Stimulated activated CD8-positive, alpha-beta memory T cell treated with anti-CD3 and anti-CD28 coated beads, Interleukin-4, amount 100 ng/mL, for 1 hour (primary cell): ENCODE data around the gene TTLL7.
"Not testable (repeated sequence)": the region's sequence is repeated elsewhere in the genome, so short reads cannot be mapped to it uniquely, and the experiment has no call there.

Experiments
- DNase-seq, 2 donors: peaks; one replicate each; pipeline ENCODE4 v3.0.0-alpha.2; 2020; ENCODE audit warnings: low read depth in 2 of 2, low spot score in 1 of 2

TTLL7 gene

DNA sequence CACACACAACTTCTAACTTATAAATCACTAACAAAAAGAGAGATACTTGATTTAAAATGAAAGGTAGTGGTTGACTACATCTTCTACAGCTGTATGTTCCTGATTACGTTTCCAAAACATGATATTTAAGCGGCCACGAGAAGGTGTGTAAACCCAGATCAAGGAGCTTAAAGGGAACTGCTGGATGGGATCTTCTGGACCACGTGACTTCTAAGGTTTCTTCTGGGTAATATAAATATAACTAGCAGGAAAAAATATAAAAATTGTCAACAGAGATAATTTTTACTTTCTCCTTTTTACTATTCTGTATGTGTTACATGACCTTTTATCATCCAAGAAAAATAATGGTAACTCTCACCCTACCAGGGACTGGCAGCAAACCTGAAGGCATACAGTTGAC, 66.2 kb downstream of the TTLL7 start:
- no peak for DNase-seq

DNA sequence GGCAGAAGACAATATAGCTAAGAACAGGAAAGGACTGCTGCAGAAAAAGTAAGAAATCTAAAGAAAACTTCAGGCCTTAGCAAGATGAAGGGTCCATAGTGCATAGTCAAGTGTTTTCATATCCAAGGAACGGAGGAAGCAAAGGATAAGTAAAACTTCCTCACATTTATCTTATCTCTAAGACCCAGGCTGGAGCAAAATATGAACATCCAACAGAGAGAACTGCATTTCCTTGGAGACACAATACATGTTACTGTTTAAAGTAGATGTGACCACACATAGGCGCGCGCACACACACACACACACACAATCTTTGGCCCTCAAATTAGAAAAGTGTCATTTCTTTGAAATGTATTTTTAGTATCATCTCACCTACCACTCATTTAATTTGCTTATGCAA, 66.7 kb downstream of the TTLL7 start:
- no peak for DNase-seq

DNA sequence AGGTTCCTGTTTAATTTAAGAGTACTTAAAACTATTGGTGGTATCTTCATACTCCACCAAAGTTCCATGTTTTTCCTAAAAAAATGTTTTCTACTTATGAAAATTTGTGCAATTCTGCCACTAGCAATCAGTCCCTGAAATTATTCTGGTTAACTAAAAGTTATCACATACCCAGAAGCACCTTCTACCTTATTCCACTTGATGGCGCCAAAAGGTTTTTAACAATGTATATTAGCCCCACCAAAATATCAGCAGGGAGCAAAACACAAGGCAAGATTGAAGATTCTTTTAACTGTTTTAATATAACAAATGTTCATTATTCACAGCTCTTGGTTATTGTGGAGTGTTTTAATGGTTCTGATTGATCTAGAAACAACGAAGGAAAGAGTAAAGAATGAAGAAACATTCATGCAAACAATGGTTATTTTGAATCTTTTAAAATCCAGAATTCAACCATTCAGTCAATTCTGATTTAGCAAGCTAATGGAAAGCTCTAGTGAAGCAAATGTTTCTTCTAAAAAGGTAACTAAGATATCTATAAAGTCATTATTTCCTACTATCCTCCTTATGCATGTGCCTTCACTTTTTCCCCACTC, 67.2 kb downstream of the TTLL7 start:
- no peak for DNase-seq

DNA sequence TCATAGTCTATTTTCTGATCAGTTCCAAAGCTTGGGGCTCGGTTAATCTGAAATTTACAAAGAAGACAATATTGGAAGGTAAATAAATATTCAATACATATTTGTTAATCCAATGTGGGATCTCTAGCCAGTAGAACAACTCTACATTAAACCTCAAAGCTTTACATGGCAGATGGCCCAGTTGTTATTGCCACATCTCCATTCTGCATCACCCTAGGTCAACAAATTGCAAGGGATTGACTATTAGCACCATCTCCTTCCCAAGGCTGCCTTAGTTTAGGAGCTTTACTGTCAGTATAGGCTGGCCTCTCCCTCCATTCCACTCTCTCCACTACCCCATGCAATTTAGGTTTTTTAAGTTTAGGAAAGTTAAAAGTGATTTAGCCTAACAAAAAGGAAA, 69.7 kb downstream of the TTLL7 start:
- DNase-seq, result no peak

DNA sequence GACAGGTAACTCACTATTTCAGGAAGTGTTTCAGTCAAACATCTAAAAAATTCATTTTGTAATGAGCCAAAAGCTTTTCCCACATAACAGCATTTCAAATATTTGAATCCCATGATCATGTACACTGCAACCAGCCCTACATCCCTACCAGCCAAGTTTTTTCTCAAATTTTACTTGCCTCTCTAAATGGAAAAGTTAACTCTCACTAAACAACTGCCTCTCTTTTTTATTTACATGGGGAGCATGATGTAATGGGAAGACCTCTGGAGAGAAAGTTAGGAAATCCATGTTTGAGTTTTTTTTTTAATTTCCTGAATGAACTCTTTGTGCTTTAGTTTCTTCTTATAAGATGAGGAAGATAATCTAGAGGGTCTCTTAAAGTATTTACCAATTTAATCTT, 70.5 kb downstream of the TTLL7 start:
- no peak for DNase-seq

DNA sequence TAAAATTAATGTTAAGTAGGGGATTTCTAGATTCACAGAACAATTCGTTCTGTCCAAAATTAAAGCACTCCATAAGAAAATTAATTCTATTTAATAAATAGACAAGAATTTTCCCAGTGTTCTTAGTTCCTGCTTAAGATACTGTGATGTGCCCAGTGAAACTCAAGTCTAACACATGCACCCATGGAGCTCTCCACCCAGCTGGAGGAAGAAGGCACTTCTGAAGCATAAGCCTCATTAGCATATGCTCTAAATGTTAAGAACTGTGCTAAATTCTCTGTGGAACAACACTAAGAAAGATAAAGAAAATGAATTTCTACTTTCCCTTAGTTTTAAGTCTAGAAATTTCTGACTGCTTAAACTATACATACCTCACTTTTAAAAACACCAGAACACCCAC, 71.2 kb downstream of the TTLL7 start:
- no peak for DNase-seq

DNA sequence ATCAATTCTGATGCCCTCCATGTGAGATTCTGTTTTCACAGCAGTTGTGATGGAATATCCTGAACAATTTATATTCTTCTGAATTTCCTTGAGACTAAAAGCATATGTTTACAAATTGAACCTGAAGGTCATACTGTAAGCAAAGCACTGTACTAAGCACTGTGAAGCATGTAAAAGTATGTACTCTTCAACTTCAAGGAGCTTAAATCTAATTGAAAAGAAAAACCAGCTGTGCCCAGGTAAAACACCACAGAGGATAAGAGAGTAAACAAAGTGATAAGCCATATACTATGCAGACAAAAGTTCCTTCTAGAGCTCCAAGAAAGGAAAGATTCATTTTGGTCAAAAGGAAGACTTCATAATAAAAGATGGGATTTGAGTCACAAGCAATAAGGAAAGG, 71.9 kb downstream of the TTLL7 start:
- no peak for DNase-seq

DNA sequence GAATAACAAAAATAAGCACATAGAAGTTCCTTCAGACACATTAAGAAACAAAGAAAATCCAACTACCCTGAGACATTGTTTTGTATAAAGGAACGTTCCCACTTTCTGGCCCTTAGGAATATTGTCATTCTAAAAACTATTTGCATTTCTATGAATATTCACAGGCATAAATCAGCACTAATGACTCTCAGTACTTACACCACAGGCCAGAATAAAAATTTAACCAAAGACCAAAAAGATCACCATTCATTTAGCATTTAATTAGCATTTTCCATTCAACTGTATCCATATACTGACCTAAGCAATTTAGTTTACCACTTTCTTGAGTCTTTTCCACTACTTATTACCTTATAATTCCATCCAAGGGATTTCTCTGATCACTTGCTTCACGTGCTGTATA, 75.4 kb downstream of the TTLL7 start:
- DNase-seq, result no peak

DNA sequence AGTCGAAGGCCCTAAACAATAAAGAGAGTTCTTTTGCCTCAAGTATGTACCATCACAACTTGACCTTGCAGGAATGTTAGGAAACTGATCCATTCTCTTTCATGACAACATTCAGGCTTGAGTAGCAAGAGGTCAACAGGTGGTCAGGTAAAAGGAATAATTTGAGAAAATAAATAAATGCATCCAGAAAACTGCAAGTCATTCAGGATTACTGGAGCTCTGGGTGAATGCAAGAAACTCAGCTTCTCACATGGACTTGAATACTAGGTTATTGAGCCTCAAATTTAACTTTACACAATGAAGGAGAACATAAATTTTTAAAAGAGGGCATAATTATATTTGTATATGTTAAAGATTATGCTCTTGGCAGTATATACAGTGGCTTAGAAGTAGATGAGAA, 76.5 kb downstream of the TTLL7 start:
- no peak for DNase-seq

DNA sequence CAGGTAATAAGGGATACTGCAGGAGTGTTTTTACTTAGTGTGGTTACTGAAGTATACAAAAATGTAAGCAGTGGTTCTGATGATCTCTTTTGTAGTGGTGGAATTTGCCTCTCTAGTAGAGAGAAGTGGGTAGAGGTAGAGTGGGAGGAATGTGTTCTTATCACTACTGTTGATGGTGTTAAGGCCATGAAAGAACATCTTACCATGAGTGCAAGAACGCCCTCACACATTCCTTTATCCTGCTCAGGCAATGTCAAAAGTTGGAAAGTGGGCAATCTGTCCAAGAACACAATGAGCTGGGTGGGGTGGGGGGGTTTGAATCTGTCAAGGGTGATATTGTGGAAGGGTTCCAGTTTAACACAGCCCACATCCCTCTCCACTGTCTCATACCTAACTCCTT, 78.6 kb downstream of the TTLL7 start:
- DNase-seq, result no peak

DNA sequence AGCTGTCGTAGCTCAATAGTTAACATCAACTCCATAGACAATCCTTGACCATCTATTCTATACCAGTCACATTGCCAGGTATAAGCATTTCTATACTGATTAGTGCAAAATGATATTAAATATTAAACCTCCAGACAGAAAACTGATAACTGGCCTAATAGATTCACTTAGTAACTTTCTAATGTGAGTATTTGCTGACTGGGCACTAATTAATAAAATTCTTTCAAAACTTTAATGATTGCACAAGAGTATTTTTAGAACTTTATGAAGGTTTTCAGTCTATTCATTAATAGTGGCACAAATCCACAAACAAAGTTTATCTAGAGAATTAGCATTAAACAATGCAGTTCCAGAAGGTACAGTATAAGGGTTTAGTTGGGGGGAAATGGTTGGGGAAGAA, 79.1 kb downstream of the TTLL7 start:
- no peak for DNase-seq

DNA sequence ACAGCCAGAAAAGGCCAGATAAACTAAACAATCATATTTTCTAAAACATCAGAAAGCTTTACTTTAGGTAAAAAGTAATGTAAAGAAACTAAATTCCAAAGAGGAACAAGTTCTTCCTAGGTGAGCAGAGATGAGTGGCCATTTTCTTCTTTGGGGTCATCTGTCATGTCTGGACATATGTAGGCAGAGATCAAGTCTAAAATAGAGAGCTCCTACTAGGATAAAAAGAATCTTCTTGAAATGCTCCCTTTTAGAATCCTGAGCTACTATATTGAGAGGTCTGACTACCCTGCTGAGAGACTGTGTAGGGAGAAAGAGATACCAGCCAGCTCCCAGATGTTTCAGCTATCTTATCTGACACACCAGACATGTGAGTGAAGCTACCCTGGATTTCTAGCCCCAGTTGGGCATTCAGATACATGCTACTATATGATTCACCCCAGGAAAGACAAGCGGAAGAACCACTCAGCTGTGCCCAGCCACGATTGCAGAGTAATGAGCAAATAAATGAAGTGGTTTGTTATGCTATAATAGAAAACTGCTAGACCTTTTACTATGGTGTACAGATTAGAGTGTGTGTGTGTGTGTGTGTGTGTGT, 80.1 kb downstream of the TTLL7 start:
- no peak for DNase-seq

DNA sequence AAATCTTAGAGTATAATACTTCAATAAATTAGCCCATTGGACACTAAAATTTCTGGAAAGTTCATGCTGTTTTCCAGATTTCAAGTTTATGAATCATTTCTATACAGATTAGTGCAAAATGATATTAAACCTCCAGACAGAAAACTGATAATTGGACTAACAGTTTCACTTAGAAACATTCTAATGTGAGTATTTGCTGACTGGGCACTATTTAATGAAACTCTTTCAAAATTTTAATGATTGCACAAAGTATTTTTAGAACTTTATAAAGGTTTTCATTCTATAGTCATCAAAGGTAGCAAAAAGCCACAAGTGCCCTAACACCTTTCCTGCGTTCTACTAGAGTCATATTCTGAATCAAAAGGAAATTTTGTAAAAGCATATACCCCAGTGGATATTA, 81.0 kb downstream of the TTLL7 start:
- no peak for DNase-seq

DNA sequence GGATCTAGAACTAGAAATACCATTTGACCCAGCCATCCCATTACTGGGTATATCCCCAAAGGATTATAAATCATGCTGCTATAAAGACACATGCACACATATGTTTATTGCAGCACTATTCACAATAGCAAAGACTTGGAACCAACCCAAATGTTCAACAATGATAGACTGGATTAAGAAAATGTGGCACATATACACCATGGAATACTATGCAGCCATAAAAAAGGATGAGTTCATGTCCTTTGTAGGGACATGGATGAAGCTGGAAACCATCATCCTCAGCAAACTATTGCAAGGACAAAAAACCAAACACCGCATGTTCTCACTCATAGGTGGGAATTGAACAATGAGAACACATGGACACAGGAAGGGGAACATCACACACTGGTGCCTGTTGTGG, 82.8 kb downstream of the TTLL7 start:
- not testable (repeated sequence) for DNase-seq

DNA sequence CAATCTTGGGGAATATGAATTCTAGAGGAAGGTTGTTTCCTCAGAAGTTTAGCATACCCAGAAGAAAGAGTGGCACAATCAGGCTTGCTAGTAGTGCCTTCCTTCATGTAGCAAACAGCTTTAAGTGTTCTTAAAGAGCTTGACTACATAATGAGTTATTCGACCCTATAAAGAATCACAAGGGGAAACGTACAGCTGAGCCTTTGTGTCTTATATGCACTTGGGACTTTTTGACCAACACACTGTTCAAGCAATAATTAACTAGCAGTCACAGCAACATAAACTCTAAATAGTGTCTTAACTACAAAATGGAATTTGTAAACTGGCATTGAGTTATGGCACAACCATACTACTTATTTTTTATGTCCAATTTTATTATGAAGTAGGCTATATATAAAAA, 86.1 kb downstream of the TTLL7 start:
- no peak for DNase-seq

DNA sequence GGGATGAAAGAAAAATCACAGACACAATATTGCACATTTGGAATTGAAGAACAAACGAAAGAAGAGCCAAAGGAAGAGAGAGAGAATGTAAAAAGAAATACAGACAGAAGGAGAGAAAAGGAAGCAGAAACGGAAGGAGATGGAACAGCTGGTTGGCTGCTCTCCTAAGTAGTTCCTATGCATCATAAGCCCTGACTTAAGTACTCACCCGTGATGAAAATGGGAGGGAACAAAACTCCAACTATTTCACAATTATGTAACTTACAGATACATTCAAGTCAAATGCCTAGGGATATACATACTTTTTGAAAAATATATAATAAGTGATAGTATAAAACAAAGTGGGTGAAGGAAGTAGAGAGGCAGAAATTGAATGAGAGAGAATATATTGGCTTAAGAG, 88.5 kb downstream of the TTLL7 start:
- no peak for DNase-seq

DNA sequence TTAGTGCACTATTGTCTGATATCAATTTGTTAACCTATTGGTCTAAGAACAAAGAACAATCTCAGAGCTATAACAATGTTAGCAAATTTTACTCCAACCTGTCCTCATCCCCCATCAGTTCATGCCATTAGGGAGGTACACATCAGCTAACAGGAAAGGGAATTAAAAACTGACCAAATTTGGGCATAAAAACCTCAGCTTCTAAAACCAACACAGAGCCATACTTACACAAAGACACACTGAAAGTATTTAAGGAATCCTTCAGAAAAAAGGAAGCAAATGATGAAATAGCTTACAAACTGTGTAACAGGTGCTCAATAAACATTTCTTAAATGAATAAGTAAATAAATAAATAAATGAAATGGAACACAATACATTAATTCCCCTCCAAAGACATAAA, 89.2 kb downstream of the TTLL7 start:
- no peak for DNase-seq

DNA sequence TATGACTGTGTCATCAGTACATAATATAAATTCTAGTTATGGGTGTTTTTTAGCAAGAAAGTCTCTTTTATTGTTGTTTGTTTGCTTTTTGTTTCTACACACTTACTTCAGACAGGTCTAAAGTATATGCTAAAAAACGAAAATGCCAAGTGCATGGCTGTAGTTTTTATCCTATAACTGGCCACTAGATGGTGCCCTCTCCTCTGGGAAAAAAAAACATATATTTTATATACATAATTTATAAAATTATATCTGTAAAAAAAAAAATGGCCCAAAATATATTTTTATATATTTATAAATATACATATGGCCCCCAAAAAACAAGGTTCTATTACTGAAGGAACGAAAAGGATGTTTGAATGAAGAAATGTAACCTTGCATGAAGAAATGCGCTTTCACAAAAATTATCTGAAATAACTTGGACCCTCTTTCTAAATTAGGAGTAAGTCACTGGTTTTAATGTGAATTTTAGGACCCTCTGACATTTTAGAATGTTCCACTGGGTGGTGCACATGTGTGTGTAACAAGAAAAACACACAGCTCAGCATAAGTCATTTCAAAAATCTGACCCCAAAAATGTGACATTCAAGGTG, 93.5 kb downstream of the TTLL7 start:
- DNase-seq, result no peak

DNA sequence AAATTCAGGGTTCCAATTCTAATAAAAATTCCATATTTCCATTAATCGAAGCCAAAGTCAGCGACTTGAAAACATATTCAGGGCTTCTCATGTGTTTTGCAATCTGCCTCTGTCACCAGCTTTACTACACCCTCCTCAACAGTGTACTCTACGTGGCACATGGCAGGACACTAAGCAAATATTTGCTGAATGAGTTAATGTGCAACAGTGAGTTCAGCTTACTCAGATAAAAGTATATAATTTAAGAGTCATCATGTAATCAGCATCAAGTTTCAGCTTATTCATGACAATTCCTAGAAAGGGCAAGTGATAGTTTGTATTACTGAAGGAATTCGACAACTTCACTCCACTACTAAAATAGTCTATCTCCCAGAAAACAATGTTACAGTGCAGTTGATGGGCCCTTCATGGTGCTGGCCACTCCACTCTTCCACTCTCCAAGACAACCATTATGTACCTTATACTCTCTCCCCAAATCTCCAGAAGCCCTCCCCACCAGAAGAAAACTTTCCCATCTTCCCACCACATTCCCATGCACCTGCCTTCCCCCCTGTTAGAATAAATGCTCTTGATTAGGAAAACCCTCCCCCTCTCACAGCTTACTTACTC, 97.3 kb downstream of the TTLL7 start:
- DNase-seq, result no peak

DNA sequence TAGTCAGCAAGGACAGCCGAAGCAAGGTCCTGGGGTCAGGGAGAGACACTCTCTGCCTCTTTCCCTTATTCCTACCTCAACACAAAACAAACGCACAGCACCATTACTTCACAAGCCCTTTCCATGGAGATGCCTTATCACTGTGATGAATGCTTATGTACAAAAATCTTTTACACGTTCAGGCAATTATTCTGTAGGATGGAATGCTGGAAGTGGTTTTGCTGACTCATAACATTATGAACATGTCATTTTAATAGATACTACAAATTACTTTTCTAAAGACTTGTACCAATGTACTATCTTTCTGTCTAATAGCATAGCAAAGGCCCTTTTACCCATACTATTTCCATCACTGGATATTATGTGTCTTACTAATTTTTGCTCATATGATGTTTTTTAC, 98.4 kb downstream of the TTLL7 start:
- DNase-seq, result no peak

DNA sequence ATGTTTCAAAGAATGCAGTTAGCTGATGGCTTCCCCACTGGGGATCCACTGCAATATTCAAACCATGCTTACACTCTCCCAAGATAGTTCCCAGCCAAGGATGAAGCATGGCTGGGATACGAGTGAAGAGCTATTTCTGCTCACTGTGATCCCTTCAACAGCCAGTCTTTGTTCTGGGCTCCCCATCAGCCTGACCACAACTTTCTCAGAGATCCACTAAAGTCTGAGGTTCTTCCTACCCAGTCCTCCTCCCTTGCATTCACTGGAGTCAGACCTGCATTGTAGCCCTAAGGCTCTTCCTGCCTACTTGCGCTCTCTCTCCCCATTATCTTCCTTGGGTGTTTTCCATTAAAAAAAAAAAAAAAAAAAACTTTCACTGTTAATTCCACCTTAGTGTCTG, 101.4 kb downstream of the TTLL7 start:
- no peak for DNase-seq

DNA sequence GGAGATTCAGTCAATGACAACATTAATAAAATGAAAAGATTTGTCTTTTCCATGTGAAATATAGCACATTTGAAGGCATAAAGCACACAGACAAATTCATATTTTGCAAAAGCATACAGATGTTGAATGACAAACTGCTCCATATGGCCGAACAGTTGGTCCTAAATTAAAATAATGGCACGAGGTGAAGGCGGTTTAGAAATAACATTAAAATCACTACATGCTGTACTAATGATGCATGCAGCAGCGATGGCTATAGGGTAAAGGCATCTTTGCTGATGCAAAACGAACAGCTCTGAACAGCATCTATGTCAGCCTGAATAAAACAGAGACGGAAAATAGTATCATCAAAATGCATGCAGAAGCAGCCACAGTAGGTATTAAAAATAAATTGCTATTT, 102.6 kb downstream of the TTLL7 start:
- DNase-seq, result no peak

DNA sequence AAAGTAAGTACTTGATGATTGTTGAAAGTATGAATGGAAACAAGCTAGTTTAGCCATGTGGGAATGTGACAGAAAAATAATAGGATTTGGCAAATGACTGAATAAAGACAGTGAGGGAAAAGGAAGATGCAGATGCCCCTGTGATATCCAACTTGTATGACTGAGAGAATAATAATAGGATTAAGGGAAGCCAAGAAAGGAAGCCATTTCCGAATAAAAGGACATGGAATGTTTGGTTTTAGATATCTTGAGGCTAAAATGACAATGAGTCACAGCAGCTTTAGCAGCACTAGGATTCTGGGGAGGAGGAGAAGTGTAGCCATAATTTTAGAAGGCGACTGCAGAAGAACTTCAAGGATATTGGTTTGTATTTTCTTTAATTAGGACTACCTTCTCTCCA, 109.2 kb downstream of the TTLL7 start:
- no peak for DNase-seq
